ENCODE measurements around the gene PHACTR1.

DNA sequence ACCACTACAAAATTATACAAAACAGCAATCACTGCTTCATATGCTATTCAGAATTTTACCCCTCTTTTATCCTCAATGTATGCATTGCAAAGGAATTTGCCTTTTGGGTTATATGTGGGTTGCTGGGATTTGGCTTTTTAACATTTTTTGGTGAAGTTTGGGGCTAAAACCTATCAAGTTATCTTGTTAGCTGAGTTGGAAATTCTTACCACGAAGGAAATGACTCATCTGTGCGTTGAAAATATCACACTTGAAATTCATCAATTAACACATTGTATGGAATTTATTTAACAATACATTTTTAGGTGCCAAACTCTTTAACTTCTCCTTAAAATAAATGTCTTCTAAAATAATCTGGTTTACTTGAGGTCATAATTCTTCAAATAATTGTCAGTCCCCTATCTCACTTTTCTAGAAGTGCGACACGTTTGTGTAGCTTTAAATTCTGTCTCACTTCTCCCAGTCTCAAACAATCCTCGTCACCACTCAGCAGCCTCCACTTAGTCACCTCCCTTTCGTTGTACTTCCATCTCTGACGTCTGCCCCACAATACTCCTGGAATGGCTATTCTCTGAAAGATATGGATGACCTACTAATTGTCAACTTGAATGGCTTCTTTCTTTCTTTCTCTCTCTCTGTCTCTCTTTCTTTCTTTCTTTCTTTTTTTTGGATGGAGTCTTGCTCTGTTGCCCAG, 88.5 kb downstream of the PHACTR1 start:
- TF ChIP-seq, protein P1, sequence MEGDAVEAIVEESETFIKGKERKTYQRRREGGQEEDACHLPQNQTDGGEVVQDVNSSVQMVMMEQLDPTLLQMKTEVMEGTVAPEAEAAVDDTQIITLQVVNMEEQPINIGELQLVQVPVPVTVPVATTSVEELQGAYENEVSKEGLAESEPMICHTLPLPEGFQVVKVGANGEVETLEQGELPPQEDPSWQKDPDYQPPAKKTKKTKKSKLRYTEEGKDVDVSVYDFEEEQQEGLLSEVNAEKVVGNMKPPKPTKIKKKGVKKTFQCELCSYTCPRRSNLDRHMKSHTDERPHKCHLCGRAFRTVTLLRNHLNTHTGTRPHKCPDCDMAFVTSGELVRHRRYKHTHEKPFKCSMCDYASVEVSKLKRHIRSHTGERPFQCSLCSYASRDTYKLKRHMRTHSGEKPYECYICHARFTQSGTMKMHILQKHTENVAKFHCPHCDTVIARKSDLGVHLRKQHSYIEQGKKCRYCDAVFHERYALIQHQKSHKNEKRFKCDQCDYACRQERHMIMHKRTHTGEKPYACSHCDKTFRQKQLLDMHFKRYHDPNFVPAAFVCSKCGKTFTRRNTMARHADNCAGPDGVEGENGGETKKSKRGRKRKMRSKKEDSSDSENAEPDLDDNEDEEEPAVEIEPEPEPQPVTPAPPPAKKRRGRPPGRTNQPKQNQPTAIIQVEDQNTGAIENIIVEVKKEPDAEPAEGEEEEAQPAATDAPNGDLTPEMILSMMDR (IDR thresholded peaks at IDR 0.05 in 2 of 3, conservative IDR thresholded peaks at IDR 0.05 in 1 of 3; ENCODE audit: insufficient read depth in 2 of 3, low read depth in 1 of 3, low read length in 3 of 3) = no peak
- TF ChIP-seq, protein P2, sequence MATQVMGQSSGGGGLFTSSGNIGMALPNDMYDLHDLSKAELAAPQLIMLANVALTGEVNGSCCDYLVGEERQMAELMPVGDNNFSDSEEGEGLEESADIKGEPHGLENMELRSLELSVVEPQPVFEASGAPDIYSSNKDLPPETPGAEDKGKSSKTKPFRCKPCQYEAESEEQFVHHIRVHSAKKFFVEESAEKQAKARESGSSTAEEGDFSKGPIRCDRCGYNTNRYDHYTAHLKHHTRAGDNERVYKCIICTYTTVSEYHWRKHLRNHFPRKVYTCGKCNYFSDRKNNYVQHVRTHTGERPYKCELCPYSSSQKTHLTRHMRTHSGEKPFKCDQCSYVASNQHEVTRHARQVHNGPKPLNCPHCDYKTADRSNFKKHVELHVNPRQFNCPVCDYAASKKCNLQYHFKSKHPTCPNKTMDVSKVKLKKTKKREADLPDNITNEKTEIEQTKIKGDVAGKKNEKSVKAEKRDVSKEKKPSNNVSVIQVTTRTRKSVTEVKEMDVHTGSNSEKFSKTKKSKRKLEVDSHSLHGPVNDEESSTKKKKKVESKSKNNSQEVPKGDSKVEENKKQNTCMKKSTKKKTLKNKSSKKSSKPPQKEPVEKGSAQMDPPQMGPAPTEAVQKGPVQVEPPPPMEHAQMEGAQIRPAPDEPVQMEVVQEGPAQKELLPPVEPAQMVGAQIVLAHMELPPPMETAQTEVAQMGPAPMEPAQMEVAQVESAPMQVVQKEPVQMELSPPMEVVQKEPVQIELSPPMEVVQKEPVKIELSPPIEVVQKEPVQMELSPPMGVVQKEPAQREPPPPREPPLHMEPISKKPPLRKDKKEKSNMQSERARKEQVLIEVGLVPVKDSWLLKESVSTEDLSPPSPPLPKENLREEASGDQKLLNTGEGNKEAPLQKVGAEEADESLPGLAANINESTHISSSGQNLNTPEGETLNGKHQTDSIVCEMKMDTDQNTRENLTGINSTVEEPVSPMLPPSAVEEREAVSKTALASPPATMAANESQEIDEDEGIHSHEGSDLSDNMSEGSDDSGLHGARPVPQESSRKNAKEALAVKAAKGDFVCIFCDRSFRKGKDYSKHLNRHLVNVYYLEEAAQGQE (IDR thresholded peaks at IDR 0.05; ENCODE audit: borderline replicate concordance) = no peak
- TF ChIP-seq, protein P2 (CRISPR knock-in tag; IDR thresholded peaks at IDR 0.05; ENCODE audit: low read depth) = no peak
- TF ChIP-seq, protein P3, sequence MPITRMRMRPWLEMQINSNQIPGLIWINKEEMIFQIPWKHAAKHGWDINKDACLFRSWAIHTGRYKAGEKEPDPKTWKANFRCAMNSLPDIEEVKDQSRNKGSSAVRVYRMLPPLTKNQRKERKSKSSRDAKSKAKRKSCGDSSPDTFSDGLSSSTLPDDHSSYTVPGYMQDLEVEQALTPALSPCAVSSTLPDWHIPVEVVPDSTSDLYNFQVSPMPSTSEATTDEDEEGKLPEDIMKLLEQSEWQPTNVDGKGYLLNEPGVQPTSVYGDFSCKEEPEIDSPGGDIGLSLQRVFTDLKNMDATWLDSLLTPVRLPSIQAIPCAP (CRISPR knock-in tag; IDR thresholded peaks at IDR 0.05; ENCODE audit: borderline replicate concordance) = no peak
- TF ChIP-seq, protein P4, sequence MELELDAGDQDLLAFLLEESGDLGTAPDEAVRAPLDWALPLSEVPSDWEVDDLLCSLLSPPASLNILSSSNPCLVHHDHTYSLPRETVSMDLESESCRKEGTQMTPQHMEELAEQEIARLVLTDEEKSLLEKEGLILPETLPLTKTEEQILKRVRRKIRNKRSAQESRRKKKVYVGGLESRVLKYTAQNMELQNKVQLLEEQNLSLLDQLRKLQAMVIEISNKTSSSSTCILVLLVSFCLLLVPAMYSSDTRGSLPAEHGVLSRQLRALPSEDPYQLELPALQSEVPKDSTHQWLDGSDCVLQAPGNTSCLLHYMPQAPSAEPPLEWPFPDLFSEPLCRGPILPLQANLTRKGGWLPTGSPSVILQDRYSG (tag; conservative IDR thresholded peaks at IDR 0.05; ENCODE audit: low read depth) = no peak
- no peak for TF ChIP-seq TEAD4 (IDR thresholded peaks at IDR 0.05; ENCODE audit: low read length)
- TF ChIP-seq TEAD4 (CRISPR knock-in tag; IDR thresholded peaks at IDR 0.05; ENCODE audit: borderline replicate concordance) = no peak
- TF ChIP-seq, protein P5, sequence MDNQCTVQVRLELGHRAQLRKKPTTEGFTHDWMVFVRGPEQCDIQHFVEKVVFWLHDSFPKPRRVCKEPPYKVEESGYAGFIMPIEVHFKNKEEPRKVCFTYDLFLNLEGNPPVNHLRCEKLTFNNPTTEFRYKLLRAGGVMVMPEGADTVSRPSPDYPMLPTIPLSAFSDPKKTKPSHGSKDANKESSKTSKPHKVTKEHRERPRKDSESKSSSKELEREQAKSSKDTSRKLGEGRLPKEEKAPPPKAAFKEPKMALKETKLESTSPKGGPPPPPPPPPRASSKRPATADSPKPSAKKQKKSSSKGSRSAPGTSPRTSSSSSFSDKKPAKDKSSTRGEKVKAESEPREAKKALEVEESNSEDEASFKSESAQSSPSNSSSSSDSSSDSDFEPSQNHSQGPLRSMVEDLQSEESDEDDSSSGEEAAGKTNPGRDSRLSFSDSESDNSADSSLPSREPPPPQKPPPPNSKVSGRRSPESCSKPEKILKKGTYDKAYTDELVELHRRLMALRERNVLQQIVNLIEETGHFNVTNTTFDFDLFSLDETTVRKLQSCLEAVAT (IDR thresholded peaks at IDR 0.05) = no peak
- TF ChIP-seq PCBP2 (IDR thresholded peaks at IDR 0.05; ENCODE audit: low read depth, low read length, poor library complexity, severe bottlenecking) = no peak
- no peak for TF ChIP-seq EZH2 (IDR thresholded peaks at IDR 0.05; ENCODE audit: borderline replicate concordance, low read depth, low read length)
- TF ChIP-seq POLR2A (conservative IDR thresholded peaks at IDR 0.05) = no peak
- no peak for TF ChIP-seq ESRRB (CRISPR knock-in tag; IDR thresholded peaks at IDR 0.05; ENCODE audit: borderline replicate concordance)
